Endothelial cell (in vitro differentiated cells): ENCODE results near the gene RBM6. TPM values are rescaled to one million over a fixed set of nuclear protein-coding genes. Genes with fewer than 3 reads are reported as not detected.
A peak's percentile ranks its signal among the peaks of the same experiment; 100 is the strongest.

ENCODE experiments used
- DNase-seq: peaks from one replicate; pipeline ENCODE4 v3.0.0; 2021; ENCODE audit warnings: low spot score
- H3K27ac Mint-ChIP-seq: one replicate; pipeline ENCODE4 v1.8.0; 2021; ENCODE audit warnings: mixed read lengths, inconsistent platforms; ENCODE audit not compliant: unreplicated experiment
- H3K27me3 Mint-ChIP-seq: one replicate; pipeline ENCODE4 v1.8.0; 2021; ENCODE audit warnings: mild to moderate bottlenecking, moderate library complexity, mixed read lengths, inconsistent platforms; ENCODE audit not compliant: unreplicated experiment
- H3K36me3 Mint-ChIP-seq: one replicate; pipeline ENCODE4 v1.8.0; 2021; ENCODE audit warnings: mild to moderate bottlenecking, low read depth, mixed read lengths, inconsistent platforms; ENCODE audit not compliant: unreplicated experiment
- H3K4me1 Mint-ChIP-seq: one replicate; pipeline ENCODE4 v1.8.0; 2021; ENCODE audit warnings: mild to moderate bottlenecking, mixed read lengths, inconsistent platforms; ENCODE audit not compliant: unreplicated experiment
- H3K4me3 Mint-ChIP-seq: one replicate; pipeline ENCODE4 v1.8.0; 2021; ENCODE audit warnings: mild to moderate bottlenecking, mixed read lengths, inconsistent platforms; ENCODE audit not compliant: unreplicated experiment
- H3K9me3 Mint-ChIP-seq: one replicate; pipeline ENCODE4 v1.8.0; 2021; ENCODE audit warnings: mixed read lengths, inconsistent platforms; ENCODE audit not compliant: unreplicated experiment
- CTCF ChIP-seq: fragments of 200-600 bp; sonication (generic); IDR thresholded peaks from one replicate; pipeline ENCODE4 v1.5.0; 2021; ENCODE audit warnings: antibody characterized with exemption; ENCODE audit not compliant: unreplicated experiment
- total RNA-seq: library from RNA; stranded (reverse); fragmentation: NEBNext Ultra II Directional; extraction: Animal tissue kit (Norgen Biotek cat#: 25700); gene quantifications from one replicate; pipeline ENCODE4 v1.2.1, GENCODE V29; 2021; ENCODE audit not compliant: unreplicated experiment

The RBM6 gene
- total RNA-seq, 1 donor from 2014 or later, result 76.2 TPM

- peaks cover 9% of the 10 kb centered on the region for H3K27me3 Mint-ChIP-seq
- H3K36me3 Mint-ChIP-seq, result peaks cover 17% of the 10 kb centered on the region
- peaks cover 6% of the 10 kb centered on the region for H3K4me1 Mint-ChIP-seq
- no peak for DNase-seq
- no peak overlapping the region for H3K4me3 Mint-ChIP-seq
- H3K27ac Mint-ChIP-seq, result peak overlapping the region; percentile 52
- H3K9me3 Mint-ChIP-seq, result no peaks in the 10 kb centered on the region
- TF ChIP-seq CTCF, result no peak
These were observed 182.1 kb downstream of the RBM6 start for GRCh38 chr3:50122071-50122470.

- H3K27ac Mint-ChIP-seq, result no peak overlapping the region
- no peak for DNase-seq
- H3K4me1 Mint-ChIP-seq, result peaks cover 6% of the 10 kb centered on the region
- no peak overlapping the region for H3K4me3 Mint-ChIP-seq
- peaks cover 16% of the 10 kb centered on the region for H3K27me3 Mint-ChIP-seq
- H3K9me3 Mint-ChIP-seq, result no peaks in the 10 kb centered on the region
- H3K36me3 Mint-ChIP-seq, result peaks cover 14% of the 10 kb centered on the region
- no peak for TF ChIP-seq CTCF
These were observed 182.9 kb downstream of the RBM6 start for GRCh38 chr3:50122661-50123391.

GRCh38 chr3:50123394-50124051 lies 183.6 kb downstream of the RBM6 start:
- Mint-ChIP-seq H3K4me1 (peaks cover 6% of the 10 kb centered on the region), H3K9me3 (no peaks in the 10 kb centered on the region), H3K27me3 (peaks cover 16% of the 10 kb centered on the region), H3K4me3 (no peak overlapping the region), H3K36me3 (peaks cover 7% of the 10 kb centered on the region), H3K27ac (no peak overlapping the region)
- no peak for TF ChIP-seq CTCF
- no peak for DNase-seq

- peaks cover 5% of the 10 kb centered on the region for H3K36me3 Mint-ChIP-seq
- peaks cover 6% of the 10 kb centered on the region for H3K4me1 Mint-ChIP-seq
- no peaks in the 10 kb centered on the region for H3K9me3 Mint-ChIP-seq
- no peak for TF ChIP-seq CTCF
- H3K27ac Mint-ChIP-seq, result no peak overlapping the region
- peaks cover 18% of the 10 kb centered on the region for H3K27me3 Mint-ChIP-seq
- H3K4me3 Mint-ChIP-seq, result no peak overlapping the region
- DNase-seq, result no peak
These were observed 184.3 kb downstream of the RBM6 start for GRCh38 chr3:50124052-50124799.
